Measurements from ENCODE around the gene ZBTB46.
"Not testable (repeated sequence)": the region's sequence is repeated elsewhere in the genome, so short reads cannot be mapped to it uniquely, and the experiment has no call there.

The ZBTB46 gene

GRCh38 chr20:63830841-63831588 lies at the start of gene ZBTB46:
ZBTB46 (minus strand) TSS chr20:63831264; CDS start chr20:63790757, 40,507 bp downstream.
- no peak within 1 kb of the TSS; the same call in 1 of the 2 replicates for H3K27ac ChIP-seq
- TF ChIP-seq ZFX (IDR thresholded peaks at IDR 0.05) (no peak), CTCF (conservative IDR thresholded peaks at IDR 0.05) (no peak)

- TF ChIP-seq CTCF (conservative IDR thresholded peaks at IDR 0.05): no peak
- TF ChIP-seq ZFX (IDR thresholded peaks at IDR 0.05): no peak
- H3K27ac ChIP-seq: no peak overlapping the region
Observed at GRCh38 chr20:63878899-63879663, 48.0 kb upstream of the ZBTB46 start.

- H3K27ac ChIP-seq: no peak overlapping the region
- no peak for TF ChIP-seq ZFX (IDR thresholded peaks at IDR 0.05)
- TF ChIP-seq CTCF (conservative IDR thresholded peaks at IDR 0.05): no peak
Observed at GRCh38 chr20:63877755-63878470, 46.8 kb upstream of the ZBTB46 start.

- TF ChIP-seq ZFX (IDR thresholded peaks at IDR 0.05) (no peak), CTCF (conservative IDR thresholded peaks at IDR 0.05) (no peak)
- no peak overlapping the region for H3K27ac ChIP-seq
Observed at GRCh38 chr20:63876489-63877036, 45.5 kb upstream of the ZBTB46 start.

- not testable (repeated sequence) for H3K27ac ChIP-seq
Observed at GRCh38 chr20:63874241-63874640, 43.2 kb upstream of the ZBTB46 start.

- TF ChIP-seq CTCF (conservative IDR thresholded peaks at IDR 0.05): no peak
- no peak for TF ChIP-seq ZFX (IDR thresholded peaks at IDR 0.05)
- no peak overlapping the region for H3K27ac ChIP-seq
Observed at GRCh38 chr20:63873477-63873971, 42.5 kb upstream of the ZBTB46 start.

GRCh38 chr20:63868264-63868663 lies 37.2 kb upstream of the ZBTB46 start:
- no peak overlapping the region for H3K27ac ChIP-seq
- TF ChIP-seq CTCF (conservative IDR thresholded peaks at IDR 0.05) (no peak), ZFX (IDR thresholded peaks at IDR 0.05) (no peak)

GRCh38 chr20:63867042-63867441 lies 36.0 kb upstream of the ZBTB46 start:
- H3K27ac ChIP-seq: not testable (repeated sequence)

Data from C4-2B (cell line).